ENCODE measurements around the gene TNS1. TPM values are rescaled to one million over a fixed set of nuclear protein-coding genes. Genes with fewer than 3 reads are reported as not detected.

The TNS1 gene
- polyA plus RNA-seq, 1 of the 3 experiments (the other 2 are of a cell fraction) = 12.1 TPM

DNA sequence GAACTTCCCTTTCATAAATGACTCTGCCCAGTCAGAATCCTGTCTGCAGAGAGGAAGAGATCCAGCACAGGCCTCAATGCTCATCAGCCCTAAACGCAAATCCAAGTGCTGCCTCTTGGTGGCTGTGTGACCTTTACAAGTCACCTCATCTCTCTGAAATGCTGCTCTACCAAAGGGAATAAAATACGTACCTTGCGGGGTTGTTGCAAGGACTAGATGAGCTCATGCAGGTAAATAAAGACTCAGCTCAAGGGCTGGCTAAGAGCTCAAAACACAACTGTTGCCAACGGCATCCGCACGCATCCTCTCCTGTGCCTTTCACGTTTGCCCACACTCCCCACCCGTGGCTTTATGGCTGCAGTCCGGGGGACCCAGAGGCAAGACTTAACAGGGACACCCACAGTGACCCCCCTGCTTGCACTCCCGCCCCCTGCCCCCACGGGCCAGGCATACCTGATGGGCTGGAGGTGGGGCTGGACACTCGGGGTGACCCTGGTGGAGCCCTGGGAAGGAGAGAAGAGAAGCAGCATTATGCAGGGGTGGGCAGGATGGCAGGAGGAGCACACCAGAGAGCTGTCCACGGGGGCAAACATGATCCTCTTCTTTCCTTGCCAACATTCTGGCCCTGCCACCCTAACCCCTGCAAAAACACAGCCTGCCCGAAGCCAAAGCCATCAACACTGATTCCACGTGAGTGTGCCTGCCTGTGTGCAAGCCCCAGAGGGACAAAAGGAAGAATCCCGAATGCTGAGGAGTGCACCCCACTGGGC, 102.6 kb downstream of the TNS1 start:
- WGBS (ENCODE audit: low lambda C conversion rate) = 80% methylated on average over 16 of the region's 16 CpGs
- Histone ChIP-seq H3K36me3 (replicated peaks in 1 of 2; ENCODE audit: control insufficient read depth in 1 of 2, insufficient read depth in 2 of 2, low read length in 1 of 2) (peaks cover 32 to 47% of the 10 kb centered on the region in 2 experiments), H2AFZ (ENCODE audit: low read depth) (no peak overlapping the region), H3K4me1 (ENCODE audit: control insufficient read depth in 1 of 2, insufficient read depth in 2 of 2, low read depth in 1 of 2, low read length in 1 of 2) (peaks cover 12 to 52% of the 10 kb centered on the region in 2 experiments; a peak in 2 of 4 replicates), H3K9me3 (no peaks in the 10 kb centered on the region), H3F3A (replicated peaks; ENCODE audit: insufficient read depth) (peaks cover 38% of the 10 kb centered on the region), H3K9ac (no peak overlapping the region), H3K27ac (ENCODE audit: low read depth in 2 of 2, low read length in 1 of 2) (peak overlapping the region in 1 of 2 experiments; percentile 15; a peak in 1 of 4 replicates), H3K9me2 (no peaks in the 10 kb centered on the region), H4K20me1 (ENCODE audit: insufficient read depth) (peaks cover 66% of the 10 kb centered on the region), H3K79me2 (ENCODE audit: insufficient read depth) (peaks cover 79% of the 10 kb centered on the region; the same call in 1 of the 2 replicates), H3K4me2 (0 out of 2 replicates have a peak overlapping the region, but pooled peaks have one; percentile 34), H3K4me3 (ENCODE audit: low read depth in 2 of 2, low read length in 1 of 2) (no peak overlapping the region), H3K27me3 (ENCODE audit: insufficient read depth) (no peaks in the 10 kb centered on the region)
- DNase-seq = no peak
- ChIA-PET POLR2A (no interaction called here), CTCF (interaction anchor here (0.9 to 3.3 kb wide), 12 partner anchors 10 to 167 kb away, joined by 3 to 23 read pairs (median 4); no protein-coding TSS in a partner anchor)
- no peak for TF ChIP-seq GABPA (IDR thresholded peaks at IDR 0.05; ENCODE audit: low read depth)
- TF ChIP-seq, protein P1, sequence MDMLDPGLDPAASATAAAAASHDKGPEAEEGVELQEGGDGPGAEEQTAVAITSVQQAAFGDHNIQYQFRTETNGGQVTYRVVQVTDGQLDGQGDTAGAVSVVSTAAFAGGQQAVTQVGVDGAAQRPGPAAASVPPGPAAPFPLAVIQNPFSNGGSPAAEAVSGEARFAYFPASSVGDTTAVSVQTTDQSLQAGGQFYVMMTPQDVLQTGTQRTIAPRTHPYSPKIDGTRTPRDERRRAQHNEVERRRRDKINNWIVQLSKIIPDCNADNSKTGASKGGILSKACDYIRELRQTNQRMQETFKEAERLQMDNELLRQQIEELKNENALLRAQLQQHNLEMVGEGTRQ (IDR thresholded peaks at IDR 0.05; ENCODE audit: borderline replicate concordance, low read depth, low read length) = no peak
- peak; percentile 37 for TF ChIP-seq RAD21 (IDR thresholded peaks at IDR 0.05; ENCODE audit: low read length)

DNA sequence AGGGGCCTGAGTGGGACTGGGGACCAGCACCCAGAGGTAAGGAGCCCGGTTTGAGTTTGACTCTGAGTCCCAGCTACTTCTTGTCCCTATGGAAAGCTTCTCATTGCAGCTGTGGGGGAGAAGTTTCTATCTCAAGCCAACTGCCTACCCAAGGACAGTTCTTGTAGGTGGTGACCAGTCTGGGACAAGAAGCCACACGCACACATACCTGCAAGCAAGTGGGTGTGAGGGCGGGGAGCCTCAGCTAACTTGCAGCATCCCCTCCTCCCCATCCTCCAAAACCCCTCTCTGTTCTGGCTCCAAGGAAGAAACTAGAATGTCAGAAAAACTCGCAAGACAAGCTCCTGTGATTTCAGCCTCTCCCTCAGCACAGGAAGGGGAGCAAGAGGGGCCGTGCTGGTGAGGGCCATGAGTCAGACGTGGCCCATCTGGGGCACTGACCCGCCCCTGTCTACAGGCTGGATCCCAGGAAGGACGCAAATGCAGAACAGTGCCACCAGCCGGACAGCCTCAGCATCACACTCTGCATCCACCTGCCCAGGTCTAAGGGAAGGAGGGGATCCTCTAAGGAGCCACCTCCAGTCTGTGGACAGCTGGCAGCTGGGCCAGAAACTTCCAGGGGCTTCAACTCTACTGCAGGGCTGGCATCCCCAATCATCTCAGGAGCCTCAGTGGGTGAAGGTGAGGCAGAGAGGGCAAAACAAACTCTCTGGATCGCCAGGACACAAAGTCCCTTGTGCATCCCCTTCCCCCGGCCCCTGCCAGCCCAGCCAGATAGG, 103.4 kb downstream of the TNS1 start:
- no peak overlapping the region for H2AFZ ChIP-seq (ENCODE audit: low read depth)
- peaks cover 12 to 45% of the 10 kb centered on the region in 2 experiments; a peak in 2 of 4 replicates for H3K4me1 ChIP-seq (ENCODE audit: control insufficient read depth in 1 of 2, insufficient read depth in 2 of 2, low read depth in 1 of 2, low read length in 1 of 2)
- POLR2A ChIA-PET = no interaction called here
- no peaks in the 10 kb centered on the region for H3K27me3 ChIP-seq (ENCODE audit: insufficient read depth)
- CTCF ChIA-PET = interaction anchor here (0.7 to 3.3 kb wide), 18 partner anchors 9 to 168 kb away, joined by 3 to 23 read pairs (median 3); no protein-coding TSS in a partner anchor
- no peaks in the 10 kb centered on the region for H3K9me3 ChIP-seq
- peaks cover 66% of the 10 kb centered on the region for H4K20me1 ChIP-seq (ENCODE audit: insufficient read depth)
- DNase-seq = peak; percentile 76
- WGBS (ENCODE audit: low lambda C conversion rate) = 30% methylated on average over 5 of the region's 11 CpGs
- H3K9me2 ChIP-seq = no peaks in the 10 kb centered on the region
- peak overlapping the region in 1 of 2 experiments; percentile 52; a peak in 3 of 4 replicates for H3K27ac ChIP-seq (ENCODE audit: low read depth in 2 of 2, low read length in 1 of 2)
- peaks cover 36% of the 10 kb centered on the region for H3F3A ChIP-seq (replicated peaks; ENCODE audit: insufficient read depth)
- H3K4me3 ChIP-seq (ENCODE audit: low read depth in 2 of 2, low read length in 1 of 2) = no peak overlapping the region; a peak in 1 of 4 replicates
- H3K79me2 ChIP-seq (ENCODE audit: insufficient read depth) = peaks cover 82% of the 10 kb centered on the region
- H3K4me2 ChIP-seq = peak overlapping the region; percentile 34; the same call in 1 of the 2 replicates
- peaks cover 36 to 47% of the 10 kb centered on the region in 2 experiments for H3K36me3 ChIP-seq (replicated peaks in 1 of 2; ENCODE audit: control insufficient read depth in 1 of 2, insufficient read depth in 2 of 2, low read length in 1 of 2)
- peak overlapping the region; percentile 40; the same call in 1 of the 2 replicates for H3K9ac ChIP-seq
- no peak; the same call in 1 of the 2 replicates for TF ChIP-seq SMC3 (IDR thresholded peaks at IDR 0.05; ENCODE audit: low read depth, low read length)
- TF ChIP-seq, protein P2, sequence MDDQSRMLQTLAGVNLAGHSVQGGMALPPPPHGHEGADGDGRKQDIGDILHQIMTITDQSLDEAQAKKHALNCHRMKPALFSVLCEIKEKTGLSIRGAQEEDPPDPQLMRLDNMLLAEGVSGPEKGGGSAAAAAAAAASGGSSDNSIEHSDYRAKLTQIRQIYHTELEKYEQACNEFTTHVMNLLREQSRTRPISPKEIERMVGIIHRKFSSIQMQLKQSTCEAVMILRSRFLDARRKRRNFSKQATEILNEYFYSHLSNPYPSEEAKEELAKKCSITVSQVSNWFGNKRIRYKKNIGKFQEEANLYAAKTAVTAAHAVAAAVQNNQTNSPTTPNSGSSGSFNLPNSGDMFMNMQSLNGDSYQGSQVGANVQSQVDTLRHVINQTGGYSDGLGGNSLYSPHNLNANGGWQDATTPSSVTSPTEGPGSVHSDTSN (IDR thresholded peaks at IDR 0.05) = no peak; the same call in 1 of the 2 replicates
- TF ChIP-seq, protein P3, sequence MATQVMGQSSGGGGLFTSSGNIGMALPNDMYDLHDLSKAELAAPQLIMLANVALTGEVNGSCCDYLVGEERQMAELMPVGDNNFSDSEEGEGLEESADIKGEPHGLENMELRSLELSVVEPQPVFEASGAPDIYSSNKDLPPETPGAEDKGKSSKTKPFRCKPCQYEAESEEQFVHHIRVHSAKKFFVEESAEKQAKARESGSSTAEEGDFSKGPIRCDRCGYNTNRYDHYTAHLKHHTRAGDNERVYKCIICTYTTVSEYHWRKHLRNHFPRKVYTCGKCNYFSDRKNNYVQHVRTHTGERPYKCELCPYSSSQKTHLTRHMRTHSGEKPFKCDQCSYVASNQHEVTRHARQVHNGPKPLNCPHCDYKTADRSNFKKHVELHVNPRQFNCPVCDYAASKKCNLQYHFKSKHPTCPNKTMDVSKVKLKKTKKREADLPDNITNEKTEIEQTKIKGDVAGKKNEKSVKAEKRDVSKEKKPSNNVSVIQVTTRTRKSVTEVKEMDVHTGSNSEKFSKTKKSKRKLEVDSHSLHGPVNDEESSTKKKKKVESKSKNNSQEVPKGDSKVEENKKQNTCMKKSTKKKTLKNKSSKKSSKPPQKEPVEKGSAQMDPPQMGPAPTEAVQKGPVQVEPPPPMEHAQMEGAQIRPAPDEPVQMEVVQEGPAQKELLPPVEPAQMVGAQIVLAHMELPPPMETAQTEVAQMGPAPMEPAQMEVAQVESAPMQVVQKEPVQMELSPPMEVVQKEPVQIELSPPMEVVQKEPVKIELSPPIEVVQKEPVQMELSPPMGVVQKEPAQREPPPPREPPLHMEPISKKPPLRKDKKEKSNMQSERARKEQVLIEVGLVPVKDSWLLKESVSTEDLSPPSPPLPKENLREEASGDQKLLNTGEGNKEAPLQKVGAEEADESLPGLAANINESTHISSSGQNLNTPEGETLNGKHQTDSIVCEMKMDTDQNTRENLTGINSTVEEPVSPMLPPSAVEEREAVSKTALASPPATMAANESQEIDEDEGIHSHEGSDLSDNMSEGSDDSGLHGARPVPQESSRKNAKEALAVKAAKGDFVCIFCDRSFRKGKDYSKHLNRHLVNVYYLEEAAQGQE (IDR thresholded peaks at IDR 0.05; ENCODE audit: low read depth, low read length) = 0 out of 2 replicates have a peak, but pooled peaks have one; percentile 1
- TF ChIP-seq ELF1 (IDR thresholded peaks at IDR 0.05) = no peak
- no peak for TF ChIP-seq GABPA (IDR thresholded peaks at IDR 0.05; ENCODE audit: low read depth)
- TF ChIP-seq FOXM1 (IDR thresholded peaks at IDR 0.05; ENCODE audit: low read depth) = no peak
- TF ChIP-seq EZH2phosphoT487 (IDR thresholded peaks at IDR 0.05; ENCODE audit: borderline replicate concordance, low read depth) = no peak
- no peak for TF ChIP-seq RXRA (IDR thresholded peaks at IDR 0.05; ENCODE audit: borderline replicate concordance, low read depth)
- TF ChIP-seq, protein P1 (IDR thresholded peaks at IDR 0.05; ENCODE audit: borderline replicate concordance, low read depth, low read length) = no peak
- no peak for TF ChIP-seq TEAD4 (IDR thresholded peaks at IDR 0.05; ENCODE audit: borderline replicate concordance, insufficient read depth)
- peak; percentile 47 for TF ChIP-seq RAD21 (IDR thresholded peaks at IDR 0.05; ENCODE audit: low read length)
- TF ChIP-seq, protein P4, sequence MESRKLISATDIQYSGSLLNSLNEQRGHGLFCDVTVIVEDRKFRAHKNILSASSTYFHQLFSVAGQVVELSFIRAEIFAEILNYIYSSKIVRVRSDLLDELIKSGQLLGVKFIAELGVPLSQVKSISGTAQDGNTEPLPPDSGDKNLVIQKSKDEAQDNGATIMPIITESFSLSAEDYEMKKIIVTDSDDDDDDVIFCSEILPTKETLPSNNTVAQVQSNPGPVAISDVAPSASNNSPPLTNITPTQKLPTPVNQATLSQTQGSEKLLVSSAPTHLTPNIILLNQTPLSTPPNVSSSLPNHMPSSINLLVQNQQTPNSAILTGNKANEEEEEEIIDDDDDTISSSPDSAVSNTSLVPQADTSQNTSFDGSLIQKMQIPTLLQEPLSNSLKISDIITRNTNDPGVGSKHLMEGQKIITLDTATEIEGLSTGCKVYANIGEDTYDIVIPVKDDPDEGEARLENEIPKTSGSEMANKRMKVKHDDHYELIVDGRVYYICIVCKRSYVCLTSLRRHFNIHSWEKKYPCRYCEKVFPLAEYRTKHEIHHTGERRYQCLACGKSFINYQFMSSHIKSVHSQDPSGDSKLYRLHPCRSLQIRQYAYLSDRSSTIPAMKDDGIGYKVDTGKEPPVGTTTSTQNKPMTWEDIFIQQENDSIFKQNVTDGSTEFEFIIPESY (IDR thresholded peaks at IDR 0.05; ENCODE audit: borderline replicate concordance, low read depth) = no peak
- TF ChIP-seq NFIC (IDR thresholded peaks at IDR 0.05; ENCODE audit: borderline replicate concordance) = no peak
